HG02623 (cell line): ENCODE data around the gene SLC16A7.

Experiments used
- ATAC-seq: cut with Tn5 transposase; IDR thresholded peaks from one replicate; pipeline ENCODE4 v1.9.1; 2021; ENCODE audit warnings: moderate library complexity; ENCODE audit not compliant: unreplicated experiment

SLC16A7 gene

GRCh38 chr12:59664495-59664894, 68.7 kb downstream of the SLC16A7 start:
- ATAC-seq, result no peak

- no peak for ATAC-seq
Measured at GRCh38 chr12:59665701-59666100, 69.9 kb downstream of the SLC16A7 start.

DNA sequence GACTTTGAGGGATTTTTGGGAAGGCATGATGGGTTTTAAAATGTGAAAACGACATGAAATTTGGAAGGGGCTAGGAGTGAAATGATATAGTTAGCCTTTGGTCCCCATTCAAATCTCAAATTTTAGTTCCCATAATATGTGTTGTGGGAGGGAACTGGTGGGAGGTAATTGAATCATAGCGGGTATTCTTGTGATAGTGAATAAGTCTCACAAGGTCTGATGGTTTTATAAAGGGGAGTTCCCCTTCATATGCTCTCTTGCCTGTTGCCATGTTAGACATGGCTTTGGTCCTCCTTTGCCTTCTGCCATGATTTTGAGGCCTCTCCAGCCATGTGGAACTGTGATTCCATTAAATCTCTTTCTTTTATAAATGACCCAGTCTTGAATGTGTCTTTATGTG, 72.8 kb downstream of the SLC16A7 start:
- no peak for ATAC-seq

GRCh38 chr12:59672273-59672672, 76.4 kb downstream of the SLC16A7 start:
- ATAC-seq, result no peak

DNA sequence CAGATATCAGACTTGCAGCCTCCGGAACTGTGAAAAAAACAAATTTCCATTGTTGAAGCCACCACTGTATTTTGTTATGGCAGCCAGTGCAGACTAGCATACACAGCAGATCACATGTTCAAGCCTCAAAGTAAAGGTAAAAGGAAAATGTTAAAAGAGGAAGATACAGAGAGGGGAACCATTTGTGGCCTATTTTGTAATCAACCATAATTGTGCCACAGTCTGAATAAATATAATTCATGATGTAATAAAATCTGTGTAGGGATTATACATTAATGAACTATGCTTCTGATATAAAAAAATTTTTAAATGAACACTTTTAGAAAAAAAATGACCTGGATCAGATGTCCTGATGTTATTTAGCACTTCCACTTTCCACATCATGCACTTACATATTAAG, 79.6 kb downstream of the SLC16A7 start:
- ATAC-seq, result no peak

GRCh38 chr12:59677857-59678256, 82.0 kb downstream of the SLC16A7 start:
- ATAC-seq, result no peak

GRCh38 chr12:59678759-59679411, 83.1 kb downstream of the SLC16A7 start:
- ATAC-seq, result no peak

- no peak for ATAC-seq
Measured at GRCh38 chr12:59689776-59690175, 93.9 kb downstream of the SLC16A7 start.

- ATAC-seq, result no peak
Measured at GRCh38 chr12:59695379-59695778, 99.5 kb downstream of the SLC16A7 start.

DNA sequence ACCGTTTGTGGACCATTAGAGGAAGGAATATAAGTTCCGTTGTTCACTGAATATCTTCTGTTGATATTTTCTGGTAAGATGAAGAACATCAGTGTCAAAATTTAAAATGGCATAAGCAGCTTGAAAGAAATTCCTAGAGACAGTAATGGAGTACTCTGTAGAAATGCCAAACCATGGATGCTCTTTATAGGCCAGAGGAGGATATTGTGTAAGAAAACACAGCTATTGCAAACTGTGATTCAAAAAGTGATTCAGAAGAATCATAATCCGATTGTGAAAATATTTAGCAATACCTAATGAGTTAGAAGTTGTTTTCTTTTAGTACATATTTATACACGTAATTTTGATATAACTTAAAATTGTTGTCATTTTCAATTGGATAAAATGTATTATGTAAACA, 102.8 kb downstream of the SLC16A7 start:
- ATAC-seq, result no peak

GRCh38 chr12:59699421-59700152, 103.8 kb downstream of the SLC16A7 start:
- no peak for ATAC-seq

- ATAC-seq, result no peak
Measured at GRCh38 chr12:59700153-59700450, 104.3 kb downstream of the SLC16A7 start.

DNA sequence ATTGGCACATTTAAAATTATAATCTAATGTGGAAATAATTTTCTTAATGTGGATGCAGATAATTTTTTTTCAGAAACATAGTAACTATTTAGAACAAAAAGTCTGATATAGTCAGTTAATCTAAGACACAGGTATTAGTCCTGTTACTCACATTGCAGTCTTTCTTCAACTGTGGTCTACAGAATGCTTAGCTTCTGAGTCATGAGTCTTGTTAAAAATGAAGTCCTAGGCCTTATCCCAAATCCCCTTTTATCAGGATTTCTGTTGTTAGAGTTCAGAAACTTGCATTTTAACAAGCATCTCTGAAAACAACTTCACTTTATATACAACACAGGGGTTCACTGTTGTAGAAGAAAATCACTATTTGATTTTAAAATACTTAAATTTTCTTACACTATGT, 112.2 kb downstream of the SLC16A7 start:
- ATAC-seq, result no peak

DNA sequence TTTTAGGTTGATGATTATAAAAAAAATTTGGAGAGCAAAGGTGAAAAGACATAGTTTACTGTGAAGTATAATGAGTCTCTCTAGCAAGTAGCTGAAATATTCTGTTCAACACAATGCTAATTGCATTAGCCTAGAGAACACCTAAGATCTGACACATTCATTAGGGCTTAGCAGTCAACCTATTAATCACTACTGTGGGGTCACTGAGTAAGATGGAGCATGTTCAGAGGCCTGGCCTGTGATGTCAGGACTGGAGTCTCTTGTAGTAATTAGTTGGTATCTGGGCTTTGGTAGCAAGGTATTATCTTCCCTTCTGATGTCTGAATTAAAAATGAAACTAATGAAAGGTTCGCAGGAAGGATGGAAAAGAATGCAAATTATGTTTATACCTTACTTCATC, 112.7 kb downstream of the SLC16A7 start:
- no peak for ATAC-seq

DNA sequence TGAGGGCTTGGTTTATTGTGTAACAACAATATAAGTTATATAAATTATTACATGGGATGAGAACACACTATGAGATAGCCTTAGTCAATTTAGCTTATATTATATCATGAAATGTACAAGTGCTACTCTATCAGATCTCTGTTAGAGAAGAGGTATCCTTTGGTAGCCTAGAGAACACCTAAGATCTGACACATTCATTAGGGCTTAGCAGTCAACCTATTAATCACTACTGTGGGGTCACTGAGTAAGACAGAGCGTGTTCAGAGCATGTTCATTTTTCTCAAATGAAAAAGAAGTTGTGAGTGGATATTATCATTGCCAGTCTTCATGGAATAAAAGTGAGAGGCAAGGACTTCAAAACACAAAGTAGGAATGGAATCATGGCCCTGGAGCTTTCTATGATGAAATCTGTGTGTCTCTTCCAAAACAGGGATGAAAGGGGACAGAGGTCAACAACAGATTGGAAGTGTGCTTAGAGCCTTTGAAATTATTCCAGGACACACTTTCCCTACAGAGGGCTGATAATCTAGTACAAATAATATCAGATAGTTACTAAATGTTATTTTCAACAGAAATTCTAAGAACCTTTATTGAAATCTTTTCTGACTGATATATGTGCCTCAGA, 114.3 kb downstream of the SLC16A7 start:
- no peak for ATAC-seq

- ATAC-seq, result no peak
Measured at GRCh38 chr12:59710964-59711363, 115.1 kb downstream of the SLC16A7 start.

DNA sequence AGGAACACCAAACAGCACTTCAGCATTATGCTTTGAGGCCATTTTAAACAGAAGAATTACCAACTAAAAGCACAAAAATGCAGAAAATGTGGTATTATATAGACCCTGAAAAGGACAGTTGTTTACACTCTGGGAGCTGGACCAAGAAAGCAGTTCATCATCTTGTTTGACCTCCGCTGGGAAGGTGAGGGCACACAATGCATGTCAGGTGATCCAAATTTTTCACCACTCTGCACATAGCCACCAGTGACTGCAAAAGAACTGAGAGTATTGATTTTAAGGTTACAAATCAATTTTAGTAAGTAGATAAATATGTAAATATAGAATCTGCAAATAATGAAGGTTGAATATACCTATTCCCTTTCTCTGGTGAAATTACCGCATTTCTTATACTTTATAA, 119.6 kb downstream of the SLC16A7 start:
- ATAC-seq, result no peak

DNA sequence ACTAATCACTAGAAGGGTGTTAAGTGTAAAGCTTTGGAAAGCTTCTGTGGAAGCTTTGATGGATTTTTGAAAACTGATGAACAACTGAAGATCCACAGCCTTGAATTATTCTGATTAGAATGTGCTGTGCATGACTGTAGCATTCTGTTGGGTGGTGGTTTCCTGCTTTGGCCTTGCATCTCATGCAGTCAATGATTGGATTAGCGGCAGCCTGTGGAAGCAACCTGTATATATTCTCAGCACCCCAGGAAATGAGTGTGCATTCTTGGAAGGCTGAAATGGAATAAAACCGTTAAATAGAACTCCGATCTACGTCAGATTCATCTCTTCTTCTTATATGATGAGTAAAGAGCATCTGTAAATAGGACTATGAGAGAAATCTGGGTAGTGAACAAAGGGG, 120.2 kb downstream of the SLC16A7 start:
- no peak for ATAC-seq

- ATAC-seq, result no peak
Measured at GRCh38 chr12:59717436-59717835, 121.6 kb downstream of the SLC16A7 start.

DNA sequence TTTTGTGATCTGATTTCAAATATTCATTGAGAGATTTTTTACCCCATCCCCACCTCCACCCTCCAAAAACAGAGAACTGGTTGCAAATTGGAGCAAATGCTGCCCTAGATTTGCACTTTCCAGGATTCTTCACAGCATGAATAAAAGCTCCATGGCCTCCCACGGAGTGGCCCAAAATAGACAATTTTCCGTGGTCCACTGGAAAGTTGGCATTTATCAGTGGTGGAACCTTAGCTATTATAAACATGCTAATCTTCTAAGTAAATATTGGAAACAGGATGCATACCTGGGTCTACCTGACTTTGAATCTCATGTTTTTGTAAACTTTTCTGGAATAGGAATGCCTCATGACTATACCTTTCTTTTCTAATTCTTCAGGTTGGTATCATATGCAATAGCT, 123.9 kb downstream of the SLC16A7 start:
- no peak for ATAC-seq

DNA sequence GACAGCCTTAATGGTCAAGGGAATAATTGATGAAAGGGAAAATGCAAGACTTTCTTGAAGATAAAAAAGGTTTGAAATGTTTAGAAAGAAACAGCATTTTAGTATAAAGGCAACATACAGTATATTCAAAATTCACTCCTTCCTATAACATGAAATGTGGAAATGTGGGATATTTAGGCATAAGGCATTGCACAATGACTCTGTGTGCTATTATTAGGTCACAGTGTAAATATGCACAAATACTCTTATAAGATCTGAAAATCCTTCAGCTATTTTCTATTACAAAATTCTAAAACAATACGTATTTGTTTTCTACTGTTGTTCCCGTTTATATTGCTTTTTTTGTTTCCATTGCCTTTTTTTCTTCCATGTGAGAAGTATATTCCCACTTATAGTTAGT, 127.7 kb downstream of the SLC16A7 start:
- ATAC-seq, result no peak

- ATAC-seq, result no peak
Measured at GRCh38 chr12:59724011-59724695, 128.3 kb downstream of the SLC16A7 start.
